Rectal smooth muscle tissue (tissue), 1 donor: ENCODE results near the gene RBKS.
"Not testable (repeated sequence)": the region's sequence is repeated elsewhere in the genome, so short reads cannot be mapped to it uniquely, and the experiment has no call there.

Experiments used
- H3K27ac ChIP-seq: one replicate; pipeline ENCODE4 v1.7.0; 2013; ENCODE audit warnings: low read depth, low read length, inconsistent platforms
- H3K27me3 ChIP-seq: one replicate; pipeline ENCODE4 v1.7.0; 2013; ENCODE audit warnings: low read length; ENCODE audit not compliant: control insufficient read depth, insufficient read depth
- H3K36me3 ChIP-seq: one replicate; pipeline ENCODE4 v1.7.0; 2013; ENCODE audit warnings: low read length; ENCODE audit not compliant: control insufficient read depth, insufficient read depth
- H3K4me1 ChIP-seq: one replicate; pipeline ENCODE4 v1.7.0; 2013; ENCODE audit warnings: low read length; ENCODE audit not compliant: control insufficient read depth, insufficient read depth
- H3K4me3 ChIP-seq: one replicate; pipeline ENCODE4 v1.7.0; 2013; ENCODE audit warnings: low read length
- H3K9ac ChIP-seq: one replicate; pipeline ENCODE4 v1.7.0; 2013; ENCODE audit warnings: low read length

The RBKS gene

GRCh38 chr2:27884601-27885000 lies 5.6 kb downstream of the RBKS start:
- no peak overlapping the region for H3K27ac ChIP-seq
- no peaks in the 10 kb centered on the region for H3K27me3 ChIP-seq
- no peaks in the 10 kb centered on the region for H3K4me1 ChIP-seq
- H3K9ac ChIP-seq: no peak overlapping the region
- no peaks in the 10 kb centered on the region for H3K36me3 ChIP-seq
- H3K4me3 ChIP-seq: no peak overlapping the region

- not testable (repeated sequence) for H3K4me1 ChIP-seq, H3K9ac ChIP-seq
These were observed 7.6 kb downstream of the RBKS start for GRCh38 chr2:27882584-27882922.

GRCh38 chr2:27881815-27882583 lies 8.2 kb downstream of the RBKS start:
- not testable (repeated sequence) for H3K4me3 ChIP-seq, H3K27me3 ChIP-seq, H3K27ac ChIP-seq

More at GRCh38 chr2:27882584-27882922, 7.6 kb downstream of the RBKS start:
- H3K27ac ChIP-seq, H3K27me3 ChIP-seq, H3K36me3 ChIP-seq, H3K4me3 ChIP-seq: not testable (repeated sequence)

GRCh38 chr2:27878825-27879224 lies 11.4 kb downstream of the RBKS start:
- Histone ChIP-seq H3K27ac (no peak overlapping the region), H3K9ac (no peak overlapping the region), H3K27me3 (no peaks in the 10 kb centered on the region), H3K4me1 (no peaks in the 10 kb centered on the region), H3K36me3 (no peaks in the 10 kb centered on the region), H3K4me3 (no peak overlapping the region)

More at GRCh38 chr2:27881815-27882583, 8.2 kb downstream of the RBKS start:
- H3K36me3 ChIP-seq, H3K4me1 ChIP-seq, H3K9ac ChIP-seq: not testable (repeated sequence)

- Histone ChIP-seq H3K27ac (no peak overlapping the region), H3K27me3 (no peaks in the 10 kb centered on the region), H3K4me3 (no peak overlapping the region), H3K9ac (no peak overlapping the region), H3K36me3 (no peaks in the 10 kb centered on the region), H3K4me1 (no peaks in the 10 kb centered on the region)
These were observed 14.9 kb downstream of the RBKS start for GRCh38 chr2:27875089-27875881.

GRCh38 chr2:27873091-27873490 lies 17.1 kb downstream of the RBKS start:
- no peaks in the 10 kb centered on the region for H3K27me3 ChIP-seq
- H3K4me1 ChIP-seq: no peaks in the 10 kb centered on the region
- no peak overlapping the region for H3K27ac ChIP-seq
- H3K4me3 ChIP-seq: no peak overlapping the region
- no peak overlapping the region for H3K9ac ChIP-seq
- no peaks in the 10 kb centered on the region for H3K36me3 ChIP-seq

- no peaks in the 10 kb centered on the region for H3K4me1 ChIP-seq
- H3K9ac ChIP-seq: no peak overlapping the region
- no peak overlapping the region for H3K4me3 ChIP-seq
- H3K27ac ChIP-seq: no peak overlapping the region
- H3K27me3 ChIP-seq: no peaks in the 10 kb centered on the region
- H3K36me3 ChIP-seq: no peaks in the 10 kb centered on the region
These were observed 18.4 kb downstream of the RBKS start for GRCh38 chr2:27871802-27872201.

GRCh38 chr2:27870724-27871123 lies 19.5 kb downstream of the RBKS start:
- Histone ChIP-seq H3K4me1 (no peaks in the 10 kb centered on the region), H3K4me3 (no peak overlapping the region), H3K27me3 (no peaks in the 10 kb centered on the region), H3K27ac (no peak overlapping the region), H3K9ac (no peak overlapping the region), H3K36me3 (no peaks in the 10 kb centered on the region)

GRCh38 chr2:27869763-27870162 lies 20.4 kb downstream of the RBKS start:
- no peaks in the 10 kb centered on the region for H3K4me1 ChIP-seq
- no peaks in the 10 kb centered on the region for H3K36me3 ChIP-seq
- H3K27me3 ChIP-seq: no peaks in the 10 kb centered on the region
- no peak overlapping the region for H3K4me3 ChIP-seq
- no peak overlapping the region for H3K9ac ChIP-seq
- no peak overlapping the region for H3K27ac ChIP-seq

GRCh38 chr2:27866237-27866636 lies 23.9 kb downstream of the RBKS start:
- Histone ChIP-seq H3K36me3 (no peaks in the 10 kb centered on the region), H3K4me1 (no peaks in the 10 kb centered on the region), H3K27ac (no peak overlapping the region), H3K27me3 (no peaks in the 10 kb centered on the region), H3K9ac (no peak overlapping the region), H3K4me3 (no peak overlapping the region)

GRCh38 chr2:27863955-27864354 lies 26.2 kb downstream of the RBKS start:
- not testable (repeated sequence) for H3K9ac ChIP-seq, H3K36me3 ChIP-seq, H3K4me3 ChIP-seq, H3K27ac ChIP-seq, H3K27me3 ChIP-seq, H3K4me1 ChIP-seq

GRCh38 chr2:27863146-27863545 lies 27.0 kb downstream of the RBKS start:
- no peaks in the 10 kb centered on the region for H3K4me1 ChIP-seq
- no peak overlapping the region for H3K27ac ChIP-seq
- H3K9ac ChIP-seq: no peak overlapping the region
- H3K27me3 ChIP-seq: no peaks in the 10 kb centered on the region
- no peak overlapping the region for H3K4me3 ChIP-seq
- no peaks in the 10 kb centered on the region for H3K36me3 ChIP-seq

GRCh38 chr2:27860111-27860510 lies 30.1 kb downstream of the RBKS start:
- H3K4me1 ChIP-seq: no peaks in the 10 kb centered on the region
- H3K27me3 ChIP-seq: no peaks in the 10 kb centered on the region
- H3K36me3 ChIP-seq: no peaks in the 10 kb centered on the region
- no peak overlapping the region for H3K27ac ChIP-seq
- no peak overlapping the region for H3K4me3 ChIP-seq
- no peak overlapping the region for H3K9ac ChIP-seq
